Astrocyte (in vitro differentiated cells and primary cell): ENCODE results near the gene PLEKHA6.

Experiments used
- EZH2 ChIP-seq: IDR thresholded peaks from 2 replicates; pipeline ENCODE4 v1.6.1; 2012; ENCODE audit warnings: mild to moderate bottlenecking, low read length, inconsistent platforms; ENCODE audit not compliant: insufficient read depth
- TF ChIP-seq, protein P1 (sequence below): IDR thresholded peaks from 2 replicates; pipeline ENCODE4 v1.5.1; 2011; ENCODE audit warnings: low read depth, mild to moderate bottlenecking, inconsistent platforms, low read length, moderate library complexity; ENCODE audit not compliant: insufficient read depth

DNA sequence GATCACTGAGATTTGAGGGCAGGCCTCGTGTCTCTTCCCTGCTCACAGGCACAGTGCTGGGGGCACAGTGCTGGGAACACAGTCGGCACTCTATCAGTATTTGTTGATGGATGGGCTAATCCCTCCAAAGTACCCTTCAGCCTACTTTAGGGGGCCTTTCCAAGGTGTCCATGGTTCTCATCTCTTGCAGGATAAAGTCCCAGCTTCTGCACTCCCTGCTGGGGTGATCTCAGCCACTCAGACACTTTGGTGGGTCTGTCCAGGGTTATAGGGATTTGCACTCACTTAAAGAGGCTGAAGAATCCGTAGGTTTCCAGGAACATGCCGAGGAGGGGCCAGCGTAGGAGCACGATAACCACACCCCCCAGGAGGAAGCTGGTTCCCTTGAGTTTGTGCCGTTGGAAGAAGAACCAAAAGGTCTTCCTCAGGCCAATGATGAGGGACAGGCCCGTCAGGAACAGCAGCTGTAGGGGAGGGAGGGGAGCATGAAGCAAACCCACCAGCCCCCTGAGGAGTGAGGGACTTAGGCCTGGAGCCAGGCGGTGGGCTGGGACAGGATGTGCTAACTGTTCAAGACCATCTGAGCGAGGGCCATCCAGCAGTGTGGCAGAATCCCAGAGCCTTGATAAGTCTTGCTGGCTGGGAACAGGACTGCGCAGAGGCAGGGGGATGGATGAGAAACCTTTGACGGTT lies 158.2 kb downstream of the PLEKHA6 start:
- TF ChIP-seq, protein P1, sequence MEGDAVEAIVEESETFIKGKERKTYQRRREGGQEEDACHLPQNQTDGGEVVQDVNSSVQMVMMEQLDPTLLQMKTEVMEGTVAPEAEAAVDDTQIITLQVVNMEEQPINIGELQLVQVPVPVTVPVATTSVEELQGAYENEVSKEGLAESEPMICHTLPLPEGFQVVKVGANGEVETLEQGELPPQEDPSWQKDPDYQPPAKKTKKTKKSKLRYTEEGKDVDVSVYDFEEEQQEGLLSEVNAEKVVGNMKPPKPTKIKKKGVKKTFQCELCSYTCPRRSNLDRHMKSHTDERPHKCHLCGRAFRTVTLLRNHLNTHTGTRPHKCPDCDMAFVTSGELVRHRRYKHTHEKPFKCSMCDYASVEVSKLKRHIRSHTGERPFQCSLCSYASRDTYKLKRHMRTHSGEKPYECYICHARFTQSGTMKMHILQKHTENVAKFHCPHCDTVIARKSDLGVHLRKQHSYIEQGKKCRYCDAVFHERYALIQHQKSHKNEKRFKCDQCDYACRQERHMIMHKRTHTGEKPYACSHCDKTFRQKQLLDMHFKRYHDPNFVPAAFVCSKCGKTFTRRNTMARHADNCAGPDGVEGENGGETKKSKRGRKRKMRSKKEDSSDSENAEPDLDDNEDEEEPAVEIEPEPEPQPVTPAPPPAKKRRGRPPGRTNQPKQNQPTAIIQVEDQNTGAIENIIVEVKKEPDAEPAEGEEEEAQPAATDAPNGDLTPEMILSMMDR = no peak
- no peak for TF ChIP-seq EZH2
